HS-27A (cell line): ENCODE results near the gene TBL1XR1.
A peak's percentile ranks its signal among the peaks of the same experiment; 100 is the strongest.
"Not testable (repeated sequence)": the region's sequence is repeated elsewhere in the genome, so short reads cannot be mapped to it uniquely, and the experiment has no call there.

ENCODE experiments used
- DNase-seq: peaks from one replicate; pipeline ENCODE4 v3.0.0-alpha.2; 2012; ENCODE audit warnings: low read depth, missing footprints

TBL1XR1 gene

DNA sequence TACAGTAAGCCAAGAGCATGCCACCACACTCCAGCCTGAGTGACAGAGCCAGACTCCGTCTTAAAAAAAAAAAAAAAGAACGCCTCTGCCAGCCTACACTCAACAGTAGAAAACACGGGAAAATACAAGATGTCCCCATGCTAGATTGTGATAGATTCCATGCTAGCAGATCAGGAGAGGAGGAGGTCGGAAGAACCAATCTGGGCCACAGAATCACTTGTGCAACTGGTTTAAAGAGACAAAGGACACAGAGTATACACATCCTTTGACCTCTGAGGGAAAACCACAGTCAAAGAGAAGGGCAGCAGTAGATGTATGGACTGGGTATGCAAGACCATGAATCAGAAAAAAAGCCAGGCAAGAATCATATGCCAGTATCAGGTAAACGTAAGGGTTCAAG lies 15.9 kb downstream of the TBL1XR1 start:
- DNase-seq = no peak

DNA sequence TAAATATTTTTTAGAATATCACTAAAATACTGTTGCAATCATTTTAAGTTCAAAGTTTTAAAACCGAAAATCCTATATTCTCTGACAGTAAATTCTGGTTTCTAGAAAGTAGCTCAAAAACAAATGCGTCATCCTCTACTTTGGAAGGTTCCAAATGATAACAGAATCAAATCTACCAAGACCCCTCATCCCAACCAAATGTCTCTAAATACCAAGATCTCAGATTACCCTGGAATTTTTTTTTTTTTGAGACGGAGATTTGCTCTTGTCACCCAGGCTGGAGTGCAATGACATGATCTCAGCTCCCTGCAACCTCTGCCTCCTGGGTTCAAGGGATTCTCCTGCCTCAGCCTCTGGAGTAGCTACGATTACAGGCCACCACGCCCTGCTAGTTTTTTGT lies 16.8 kb downstream of the TBL1XR1 start:
- no peak for DNase-seq

DNA sequence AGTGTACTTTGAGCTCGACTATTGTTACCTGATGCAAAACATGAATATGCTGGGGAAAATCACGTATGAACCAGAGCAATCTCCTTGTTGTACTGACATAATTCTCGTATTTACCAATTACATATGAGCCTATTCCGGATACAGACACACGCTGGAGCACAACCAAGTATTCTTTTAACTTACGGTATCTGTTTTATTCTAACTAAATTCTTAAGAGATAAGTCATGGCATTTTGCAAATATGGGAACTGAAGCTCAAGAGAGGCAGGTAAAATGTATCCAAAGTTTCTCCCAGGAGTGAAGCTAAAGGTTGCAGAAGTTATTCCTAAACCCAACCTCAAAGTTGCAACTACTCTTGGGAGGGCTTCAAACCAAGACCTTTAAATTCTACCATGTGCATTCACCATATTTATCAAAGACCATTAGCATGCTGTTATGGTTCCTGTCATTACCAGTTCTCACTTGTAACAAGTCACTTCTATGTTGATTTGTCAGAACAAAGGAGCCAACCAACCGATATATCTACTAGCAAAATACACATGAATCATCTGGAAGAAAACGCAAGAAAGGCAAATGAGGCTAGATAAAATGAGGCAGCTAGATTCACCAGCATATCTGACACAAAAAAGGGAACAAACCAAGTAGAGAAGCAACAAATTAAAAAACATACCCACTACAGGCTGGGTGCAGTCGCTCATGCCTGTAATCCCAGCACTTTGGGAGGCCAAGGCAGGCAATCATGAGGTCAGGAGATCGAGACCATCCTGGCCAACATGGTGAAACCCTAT lies 17.8 kb downstream of the TBL1XR1 start:
- DNase-seq = no peak

DNA sequence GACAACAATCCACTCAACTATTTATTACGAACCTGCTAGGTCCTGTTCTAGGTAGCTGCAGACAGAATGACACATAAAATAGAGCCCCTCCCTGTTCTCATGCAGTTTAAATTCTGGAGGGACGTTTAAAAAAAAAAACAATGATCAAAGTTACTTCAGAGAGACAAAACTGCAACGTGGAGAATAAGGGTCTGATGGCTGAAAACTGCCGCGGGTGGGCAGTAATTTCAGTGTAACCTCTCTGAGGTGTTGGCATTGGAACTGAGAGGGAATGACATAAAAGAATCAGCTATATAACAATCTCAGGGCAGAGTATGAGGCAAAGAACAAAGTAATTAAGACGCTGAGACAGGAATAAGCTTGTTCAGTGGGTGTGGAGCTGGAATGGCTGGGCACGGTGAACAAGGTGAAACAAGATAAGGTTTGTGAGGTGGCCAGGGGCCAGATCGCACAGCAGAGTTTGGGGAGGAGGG lies 19.5 kb downstream of the TBL1XR1 start:
- no peak for DNase-seq

DNA sequence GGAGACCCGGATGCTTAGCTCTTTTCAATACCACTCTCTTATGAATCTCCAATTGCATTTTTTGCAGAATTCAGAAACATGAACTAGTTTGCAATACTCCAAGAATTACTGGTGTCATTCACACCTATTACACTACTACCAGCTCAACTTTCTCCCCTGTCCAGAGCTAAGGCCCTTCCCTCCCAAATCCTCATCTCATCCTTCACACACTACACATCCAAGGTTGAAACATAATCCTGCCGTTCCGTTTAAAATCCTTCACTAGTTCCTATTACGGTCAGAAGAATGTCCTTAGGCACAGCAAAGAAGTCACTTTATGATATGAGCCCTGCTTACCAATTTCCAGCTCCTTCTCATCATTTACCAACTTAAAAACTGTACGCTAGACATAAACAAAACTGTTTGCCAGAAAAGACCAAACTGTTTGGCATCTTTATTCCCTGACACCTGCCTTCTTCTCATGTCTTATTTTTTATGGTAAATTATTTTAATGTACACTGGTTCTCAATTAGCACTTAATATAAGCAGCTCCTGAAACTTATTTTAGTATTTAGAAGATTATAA lies 22.6 kb downstream of the TBL1XR1 start:
- DNase-seq = no peak

DNA sequence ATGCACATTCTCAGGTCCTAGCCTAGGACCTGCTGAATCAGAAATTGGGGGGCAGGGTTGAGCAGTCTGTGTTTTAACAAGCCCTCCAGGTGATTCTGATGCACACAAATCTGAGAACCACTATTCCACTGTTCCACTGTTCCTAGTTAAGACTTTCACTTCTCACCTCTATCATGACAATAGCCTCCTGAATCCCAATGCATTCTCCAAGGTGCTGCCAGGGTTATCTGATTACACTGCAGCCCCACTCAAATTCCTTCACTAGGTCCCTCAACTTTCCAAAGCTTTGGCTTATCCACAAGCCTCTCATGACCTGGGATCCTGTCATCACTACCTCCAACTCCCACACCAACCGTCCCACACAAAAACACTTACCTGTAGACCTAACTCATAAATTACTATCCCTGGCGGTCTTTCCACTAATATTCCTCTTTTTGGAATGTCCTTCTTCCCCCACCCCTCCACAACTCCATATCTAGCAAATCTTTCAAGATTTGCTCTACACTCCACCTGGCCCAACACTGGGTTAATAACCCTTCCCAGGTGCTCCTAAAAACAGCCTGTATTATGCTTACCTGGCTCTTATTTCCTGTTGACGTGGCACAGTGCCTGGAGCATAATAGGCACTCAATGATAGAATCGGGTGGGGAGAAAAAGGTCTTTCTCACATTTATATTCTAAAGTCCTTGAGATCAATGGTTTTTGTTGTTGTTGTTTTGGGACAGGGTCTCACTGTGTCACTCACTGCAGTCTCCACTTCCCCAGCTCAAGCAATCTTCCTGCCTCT lies 27.2 kb downstream of the TBL1XR1 start:
- DNase-seq = no peak

DNA sequence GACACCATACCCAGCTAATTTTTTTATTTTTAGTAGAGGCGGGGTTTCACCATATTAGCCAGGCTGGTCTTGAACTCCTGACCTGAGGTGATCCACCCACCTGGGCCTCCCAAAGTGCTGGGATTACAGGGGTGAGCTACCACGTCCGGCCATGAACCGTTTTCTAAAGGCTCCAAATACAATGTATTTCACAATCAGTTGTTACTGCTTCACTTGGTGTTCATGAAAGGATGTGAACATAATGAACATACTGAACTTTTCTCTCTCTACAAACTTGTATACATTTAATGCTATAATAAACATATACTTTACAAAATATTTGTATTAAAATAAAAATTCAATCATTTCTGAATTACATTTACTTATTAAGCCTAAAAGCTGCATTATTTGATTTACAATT lies 28.9 kb downstream of the TBL1XR1 start:
- DNase-seq = no peak

DNA sequence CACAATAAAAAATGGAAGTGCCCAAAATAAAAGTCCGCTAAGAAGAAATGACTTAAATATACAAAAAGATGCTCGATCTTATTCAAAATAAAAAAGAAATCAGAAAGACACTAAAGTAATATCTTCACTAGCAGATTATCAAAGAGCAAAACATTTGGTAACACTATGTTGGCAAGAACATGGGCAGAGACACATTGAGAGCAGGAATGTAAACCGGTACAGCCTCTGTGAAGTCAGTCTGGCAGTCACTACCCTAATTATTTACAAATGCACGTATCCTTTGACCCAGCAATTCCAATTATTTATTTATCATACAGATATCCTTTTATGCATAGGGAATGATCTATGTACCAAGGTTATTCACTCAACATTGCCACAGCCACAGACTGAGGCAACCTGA lies 34.5 kb downstream of the TBL1XR1 start:
- DNase-seq = no peak

DNA sequence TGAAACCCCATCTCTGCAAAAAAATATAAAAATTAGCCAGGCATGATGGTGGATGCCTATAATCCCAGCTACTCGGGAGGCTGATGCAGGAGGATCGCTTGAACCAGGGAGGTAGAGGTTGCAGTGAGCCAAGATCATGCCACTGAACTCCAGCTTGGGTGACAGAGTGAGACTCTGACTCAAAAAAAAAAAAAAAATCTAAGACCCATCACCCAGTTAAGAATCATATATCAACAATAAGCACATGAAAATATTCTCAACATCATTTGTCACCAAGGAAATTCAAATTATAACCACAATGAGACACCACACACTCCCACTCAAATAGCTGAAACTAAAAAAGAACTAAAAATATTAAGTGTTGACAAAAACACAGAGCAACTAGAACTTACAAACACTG lies 35.7 kb downstream of the TBL1XR1 start:
- DNase-seq = not testable (repeated sequence)

DNA sequence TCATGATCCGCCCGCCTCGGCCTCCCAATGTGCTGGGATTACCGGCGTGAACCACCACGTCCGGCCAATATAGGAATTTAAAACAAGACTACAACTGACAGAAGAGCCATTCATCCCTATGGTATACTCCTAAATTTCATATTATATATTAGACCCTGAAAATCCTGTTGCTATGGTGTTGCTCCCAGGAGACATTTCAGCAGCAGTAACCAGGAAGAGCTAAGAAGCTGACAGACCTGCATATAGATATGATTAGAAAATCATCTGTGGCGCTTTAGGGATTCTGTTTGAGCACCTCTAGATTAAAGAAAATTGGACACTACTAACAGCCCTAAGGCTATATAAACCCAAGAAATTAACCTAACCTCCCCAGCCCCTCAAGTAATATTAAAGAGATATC lies 38.8 kb downstream of the TBL1XR1 start:
- no peak for DNase-seq

DNA sequence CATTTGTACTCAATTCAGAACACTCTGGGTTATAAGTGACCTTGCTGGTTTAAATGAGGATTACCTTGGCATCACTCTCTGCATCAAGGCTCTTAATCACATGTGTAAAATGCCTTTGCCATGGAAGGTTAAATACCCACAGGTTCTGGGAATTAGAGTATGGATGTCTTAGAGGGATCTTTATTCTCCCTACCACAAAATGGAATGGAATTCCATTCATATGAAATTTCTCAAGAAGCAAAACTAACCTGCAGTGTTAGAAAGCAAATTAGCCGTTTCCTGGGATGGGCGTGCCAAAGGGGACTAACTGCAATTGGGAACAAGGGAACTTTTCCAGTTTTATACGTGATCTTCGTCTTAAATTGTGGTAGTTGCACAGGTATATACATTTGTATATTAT lies 39.8 kb downstream of the TBL1XR1 start:
- DNase-seq = no peak

DNA sequence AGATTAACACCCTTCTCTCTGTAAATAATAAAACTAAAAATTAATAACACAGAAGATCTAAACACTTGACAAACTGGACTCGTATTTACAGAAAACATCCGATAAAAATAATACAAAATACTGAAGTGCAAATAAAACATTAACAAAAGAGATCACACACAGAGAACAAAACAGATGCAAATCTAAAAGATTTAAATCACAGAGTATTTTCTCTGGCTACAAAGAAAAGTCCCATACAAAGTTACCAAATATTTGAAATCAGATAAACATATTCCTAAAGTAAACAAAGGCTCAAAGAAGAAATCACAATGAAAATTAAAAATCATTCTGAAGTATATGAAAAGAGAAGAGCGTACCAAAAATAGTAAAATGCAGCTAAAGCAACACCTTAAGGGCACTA lies 42.5 kb downstream of the TBL1XR1 start:
- no peak for DNase-seq

DNA sequence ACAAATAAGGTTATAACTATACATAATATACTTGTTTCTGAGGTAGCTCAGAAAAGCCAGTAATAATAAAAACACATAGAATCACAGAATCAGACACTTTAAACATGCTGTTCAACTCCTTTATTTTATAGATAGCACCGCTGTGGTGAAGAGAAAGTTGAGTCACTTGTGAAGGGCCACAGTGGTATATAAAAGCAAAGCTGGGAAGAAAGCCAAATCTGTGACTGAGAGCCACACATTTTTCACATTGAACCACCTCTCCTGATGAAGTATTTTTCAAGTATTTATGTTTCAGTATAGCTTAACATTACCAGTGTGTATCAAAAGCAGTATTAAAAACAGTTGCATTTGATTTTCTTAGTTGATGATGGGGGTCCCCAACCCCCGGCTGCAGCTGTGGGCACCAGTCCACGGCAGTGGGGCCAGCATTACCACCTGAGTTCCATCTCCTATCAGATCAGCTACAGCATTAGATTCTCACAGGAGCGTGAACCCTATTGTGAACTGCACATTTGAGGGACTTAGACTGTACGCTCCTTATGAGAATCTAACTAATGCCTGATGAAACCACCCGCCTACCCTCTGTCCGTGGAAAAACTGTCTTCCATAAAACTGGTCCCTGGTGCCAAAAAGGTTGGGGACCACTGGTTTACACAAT lies 46.2 kb downstream of the TBL1XR1 start:
- DNase-seq = peak; percentile 68

DNA sequence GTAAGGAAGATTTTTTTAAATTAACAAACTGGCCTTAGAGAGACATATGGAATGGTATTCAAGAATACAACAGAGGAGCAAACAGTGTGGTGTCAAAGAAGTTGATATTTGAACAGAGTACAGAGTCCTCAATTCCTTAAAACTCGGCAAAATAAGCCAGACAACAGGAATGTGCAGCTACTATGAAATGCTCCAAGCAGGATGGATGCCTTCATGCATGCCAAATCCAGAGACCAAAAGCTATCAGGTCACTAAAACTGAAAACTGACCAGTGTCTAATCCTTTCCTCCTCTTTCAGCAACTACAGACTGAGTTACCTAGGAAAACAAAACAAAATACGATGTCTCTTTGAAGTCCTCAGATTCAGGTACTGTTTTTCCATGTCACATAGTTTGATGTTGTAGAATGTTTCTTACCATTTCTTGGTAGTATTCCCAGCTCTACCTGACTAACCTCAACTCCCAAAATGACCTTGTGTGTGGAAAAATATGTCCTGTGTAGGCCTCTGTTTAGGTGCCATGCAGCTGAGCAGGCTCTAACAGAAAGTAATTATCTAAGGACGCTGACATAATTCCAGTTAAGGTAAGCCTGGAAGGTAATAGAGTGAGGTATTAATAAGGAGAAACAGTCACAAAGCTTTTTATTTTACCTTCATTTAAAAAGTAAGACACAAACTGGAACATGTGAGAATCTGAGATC lies 46.9 kb downstream of the TBL1XR1 start:
- DNase-seq = no peak

DNA sequence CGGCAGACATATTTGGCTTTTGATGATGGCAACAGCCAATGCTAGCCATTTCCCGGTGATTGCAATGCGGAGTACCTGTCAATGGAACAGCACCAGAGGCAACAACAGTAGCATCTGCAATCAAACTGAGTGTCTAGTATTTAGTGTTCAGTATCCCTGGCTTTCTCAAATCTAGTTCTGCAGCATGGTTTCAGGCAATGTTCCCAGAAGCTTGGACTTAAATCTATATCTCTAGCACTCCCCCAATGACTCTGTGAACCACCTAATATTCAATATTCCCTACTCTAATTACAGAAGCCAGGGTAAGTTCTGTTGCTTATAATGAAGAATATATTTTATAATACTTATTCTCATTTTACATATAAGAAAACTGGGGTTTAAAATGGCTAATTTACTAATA lies 48.2 kb downstream of the TBL1XR1 start:
- no peak for DNase-seq

DNA sequence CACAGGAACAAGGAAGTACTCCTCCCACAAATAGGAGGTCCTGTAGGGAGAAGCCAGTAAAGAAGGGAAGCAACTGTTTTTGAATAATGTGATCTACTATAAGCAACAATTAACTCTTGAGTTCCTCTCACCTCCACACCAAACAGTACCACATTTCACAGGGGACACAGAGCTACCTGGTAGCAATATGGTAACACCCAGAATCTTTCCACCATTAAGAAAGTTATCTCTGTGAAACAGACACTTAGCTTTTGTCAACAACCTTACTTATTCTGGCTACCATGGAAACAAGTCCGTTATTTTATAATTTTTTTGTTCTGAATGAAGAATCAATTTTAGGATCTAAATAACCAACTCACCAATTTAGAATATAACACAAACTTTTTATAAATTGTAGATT lies 49.5 kb downstream of the TBL1XR1 start:
- DNase-seq = no peak

DNA sequence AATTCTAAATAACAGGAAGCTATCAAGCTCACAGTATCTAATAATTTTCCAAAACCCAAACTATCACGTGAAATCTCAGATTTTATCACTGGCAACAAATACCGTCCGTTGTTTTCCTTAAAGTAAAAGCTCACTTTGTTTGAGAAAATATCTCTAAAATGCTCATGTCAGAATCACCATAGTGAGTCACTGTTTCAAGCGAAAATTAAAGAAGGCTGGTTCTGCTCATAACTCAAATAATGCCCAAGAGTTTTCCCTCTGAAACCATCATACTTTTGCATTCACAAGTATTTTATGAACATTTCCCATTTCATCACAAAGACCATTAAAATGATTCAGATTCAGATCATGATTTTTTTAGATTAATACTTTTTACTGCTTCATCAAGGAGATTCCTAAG lies 50.6 kb downstream of the TBL1XR1 start:
- no peak for DNase-seq

DNA sequence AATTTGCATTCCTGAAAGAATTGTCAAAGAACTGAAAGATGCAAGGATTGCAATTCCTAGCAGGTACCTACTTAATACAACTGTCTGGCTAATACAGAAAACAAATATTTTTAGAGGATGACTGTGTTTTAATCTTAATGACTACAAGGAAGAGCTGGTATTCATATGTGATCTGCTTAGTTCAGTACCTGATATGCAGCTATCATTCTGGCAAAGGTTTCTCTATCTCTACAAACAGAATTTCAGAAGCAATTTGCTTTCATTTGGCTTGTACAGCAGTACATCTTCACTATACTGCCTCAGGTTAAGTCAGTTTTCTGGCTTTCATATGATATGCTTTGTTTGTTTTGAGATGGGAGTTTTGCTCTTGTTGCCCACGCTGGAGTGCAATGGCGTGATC lies 51.3 kb downstream of the TBL1XR1 start:
- DNase-seq = no peak

DNA sequence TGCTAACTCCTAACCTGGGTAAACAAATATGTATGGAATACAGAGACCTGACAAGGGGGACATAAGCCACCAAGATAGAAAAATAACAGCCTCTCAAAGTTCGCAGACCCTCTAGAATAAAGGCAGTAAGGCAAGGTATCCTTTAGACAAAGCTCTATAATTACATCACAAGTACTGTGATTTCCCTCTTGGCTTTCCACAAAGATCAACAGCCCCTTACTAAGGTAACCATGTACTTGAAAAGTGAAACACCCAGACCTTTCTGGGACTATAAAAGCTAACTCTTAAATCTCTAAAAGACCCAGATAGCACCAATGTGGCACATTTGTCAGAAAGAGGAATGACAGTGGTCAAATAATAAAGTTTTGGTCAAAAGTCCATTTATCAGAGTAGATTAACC lies 51.9 kb downstream of the TBL1XR1 start:
- no peak for DNase-seq

DNA sequence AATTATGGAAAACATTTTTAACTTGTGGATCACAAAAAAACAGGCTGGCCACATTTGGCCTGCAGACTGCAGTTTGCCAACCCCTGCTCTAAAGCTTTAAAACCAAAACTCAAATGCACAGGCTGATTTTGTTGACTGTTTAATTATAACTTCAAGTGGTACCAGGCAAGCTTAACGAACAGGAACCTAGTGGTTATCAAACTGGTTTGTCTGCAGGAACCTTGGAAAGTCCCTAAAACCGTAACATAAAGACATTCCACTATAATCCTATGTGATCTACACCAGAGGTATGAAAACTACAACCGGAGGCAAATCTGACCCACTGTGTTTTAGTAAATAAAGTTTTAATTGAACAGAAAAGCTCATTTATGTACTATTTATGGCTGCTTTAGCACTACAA lies 52.4 kb downstream of the TBL1XR1 start:
- no peak for DNase-seq

DNA sequence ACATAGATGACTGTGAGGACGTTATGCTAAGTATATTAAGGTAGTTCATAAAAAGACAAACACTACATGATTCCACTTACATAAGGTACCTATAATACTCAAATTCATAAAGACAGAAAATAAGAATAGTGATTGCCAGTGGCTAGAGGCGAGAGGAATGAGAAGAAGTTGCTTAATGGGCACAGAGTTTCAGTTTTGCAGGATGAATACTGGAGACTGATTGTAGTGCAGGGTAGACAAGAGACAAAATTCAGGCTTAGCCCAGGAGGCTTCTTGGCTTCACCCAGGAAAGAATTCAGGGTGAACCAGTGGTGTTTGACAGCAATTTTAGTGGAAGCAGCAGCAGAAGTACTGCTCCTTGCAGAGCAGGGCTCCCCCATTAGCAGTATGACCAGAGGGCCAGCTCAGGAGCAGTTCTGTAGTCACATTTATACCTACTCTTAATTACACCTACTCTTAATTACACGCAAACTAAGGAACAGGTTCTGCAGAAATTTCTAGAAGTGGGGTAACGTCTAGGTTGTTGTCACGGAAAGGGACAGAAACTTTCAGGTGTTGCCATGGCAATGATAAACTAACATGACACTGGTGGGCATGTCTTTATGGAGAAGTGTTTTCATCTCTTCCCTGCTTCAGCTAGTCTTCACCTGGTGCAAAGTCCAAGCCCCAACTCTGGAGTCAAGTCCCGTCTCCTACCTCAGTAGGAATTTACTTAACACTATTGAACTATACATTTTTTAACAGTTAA lies 55.2 kb downstream of the TBL1XR1 start:
- no peak for DNase-seq
